Endothelial cell of umbilical vein (primary cell): ENCODE measurements around the gene SUSD2.
A peak's percentile ranks its signal among the peaks of the same experiment; 100 is the strongest.

ENCODE experiments used
- EZH2 ChIP-seq: IDR thresholded peaks from 2 replicates; pipeline ENCODE4 v1.6.1; 2012; ENCODE audit warnings: borderline replicate concordance, low read depth, mild to moderate bottlenecking, moderate library complexity, low read length, inconsistent platforms; ENCODE audit not compliant: severe bottlenecking
- POLR2A ChIP-seq: IDR thresholded peaks from 2 replicates; pipeline ENCODE4 v1.6.1; 2012; ENCODE audit warnings: low read depth, mild to moderate bottlenecking, control low read depth, low read length
- TF ChIP-seq, protein P1 (sequence below), 2 donors: IDR thresholded peaks; 1 replicate in 1 of 2; 2 replicates in 1 of 2; pipeline ENCODE4 v1.5.1; 2011; ENCODE audit warnings: low read length in 2 of 2, mild to moderate bottlenecking in 2 of 2, moderate library complexity in 2 of 2, control low read depth in 1 of 2, inconsistent platforms in 1 of 2, low read depth in 1 of 2; ENCODE audit not compliant: insufficient read depth in 1 of 2; ENCODE audit errors: extremely low read depth in 1 of 2
- TF ChIP-seq, protein P2 (sequence below): IDR thresholded peaks from 2 replicates; pipeline ENCODE4 v1.6.1; 2011; ENCODE audit not compliant: insufficient read depth, insufficient read length

- TF ChIP-seq, protein P1, sequence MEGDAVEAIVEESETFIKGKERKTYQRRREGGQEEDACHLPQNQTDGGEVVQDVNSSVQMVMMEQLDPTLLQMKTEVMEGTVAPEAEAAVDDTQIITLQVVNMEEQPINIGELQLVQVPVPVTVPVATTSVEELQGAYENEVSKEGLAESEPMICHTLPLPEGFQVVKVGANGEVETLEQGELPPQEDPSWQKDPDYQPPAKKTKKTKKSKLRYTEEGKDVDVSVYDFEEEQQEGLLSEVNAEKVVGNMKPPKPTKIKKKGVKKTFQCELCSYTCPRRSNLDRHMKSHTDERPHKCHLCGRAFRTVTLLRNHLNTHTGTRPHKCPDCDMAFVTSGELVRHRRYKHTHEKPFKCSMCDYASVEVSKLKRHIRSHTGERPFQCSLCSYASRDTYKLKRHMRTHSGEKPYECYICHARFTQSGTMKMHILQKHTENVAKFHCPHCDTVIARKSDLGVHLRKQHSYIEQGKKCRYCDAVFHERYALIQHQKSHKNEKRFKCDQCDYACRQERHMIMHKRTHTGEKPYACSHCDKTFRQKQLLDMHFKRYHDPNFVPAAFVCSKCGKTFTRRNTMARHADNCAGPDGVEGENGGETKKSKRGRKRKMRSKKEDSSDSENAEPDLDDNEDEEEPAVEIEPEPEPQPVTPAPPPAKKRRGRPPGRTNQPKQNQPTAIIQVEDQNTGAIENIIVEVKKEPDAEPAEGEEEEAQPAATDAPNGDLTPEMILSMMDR (IDR thresholded peaks at IDR 0.05; ENCODE audit: extremely low read depth in 1 of 2, insufficient read depth in 1 of 2, low read depth in 1 of 2, low read length in 2 of 2): peak; percentile 89 to 97
- TF ChIP-seq POLR2A: no peak
- TF ChIP-seq EZH2: no peak
- TF ChIP-seq, protein P2, sequence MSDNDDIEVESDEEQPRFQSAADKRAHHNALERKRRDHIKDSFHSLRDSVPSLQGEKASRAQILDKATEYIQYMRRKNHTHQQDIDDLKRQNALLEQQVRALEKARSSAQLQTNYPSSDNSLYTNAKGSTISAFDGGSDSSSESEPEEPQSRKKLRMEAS: no peak
Measured at GRCh38 chr22:24156913-24157821, 24.1 kb upstream of the SUSD2 start.
